NCI-H2029 (cell line): Measurements from ENCODE around the gene HDHD3.

Source experiments
- DNase-seq: peaks from one replicate; lab custom pipeline; 2025; lab: John Stamatoyannopoulos, UW

Gene HDHD3

DNA sequence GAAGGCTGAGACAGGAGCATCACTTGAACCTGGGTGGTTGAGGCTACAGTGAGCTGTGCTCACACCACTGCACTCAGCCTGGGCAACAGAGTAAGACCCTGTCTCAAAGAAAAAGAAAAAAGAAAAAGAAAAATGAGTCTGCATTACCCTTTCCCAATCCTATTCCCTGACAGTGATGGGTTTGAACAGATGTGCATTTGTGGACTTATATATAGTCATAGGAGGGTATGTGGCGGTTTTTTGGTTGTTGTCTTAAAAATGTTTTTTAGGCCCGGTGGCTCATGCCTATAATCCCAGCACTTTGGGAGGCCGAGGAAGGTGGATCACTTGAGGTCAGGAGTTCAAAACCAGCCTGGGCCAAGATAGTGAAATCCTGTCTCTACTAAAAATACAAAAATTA is 13.4 kb downstream of the HDHD3 start:
- DNase-seq: no peak

GRCh38 chr9:113361304-113362018 is 15.3 kb downstream of the HDHD3 start:
- DNase-seq: no peak

- no peak for DNase-seq
These were observed 16.4 kb downstream of the HDHD3 start for GRCh38 chr9:113360242-113360842.

DNA sequence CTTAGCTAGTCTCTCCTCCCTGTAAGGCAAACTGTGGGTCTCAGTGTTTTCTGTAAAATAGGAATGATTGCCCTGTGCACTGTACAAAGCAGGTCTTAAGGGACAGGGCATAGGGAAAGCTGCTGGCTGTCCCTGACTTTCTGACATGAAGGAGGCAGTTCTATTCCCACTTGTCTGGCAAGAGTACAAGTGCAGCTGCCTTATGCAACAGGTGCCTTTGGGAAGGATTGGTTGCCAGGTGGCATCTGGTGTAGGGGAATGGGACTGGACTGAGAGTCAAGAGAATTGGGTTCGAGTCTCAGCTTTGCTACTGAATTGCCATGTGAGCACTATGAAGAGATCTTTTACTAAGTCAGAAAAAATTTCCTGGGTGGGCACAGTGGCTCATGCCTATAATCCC is 17.4 kb downstream of the HDHD3 start:
- no peak for DNase-seq

GRCh38 chr9:113356686-113357292 is 20.0 kb downstream of the HDHD3 start:
- no peak for DNase-seq

DNA sequence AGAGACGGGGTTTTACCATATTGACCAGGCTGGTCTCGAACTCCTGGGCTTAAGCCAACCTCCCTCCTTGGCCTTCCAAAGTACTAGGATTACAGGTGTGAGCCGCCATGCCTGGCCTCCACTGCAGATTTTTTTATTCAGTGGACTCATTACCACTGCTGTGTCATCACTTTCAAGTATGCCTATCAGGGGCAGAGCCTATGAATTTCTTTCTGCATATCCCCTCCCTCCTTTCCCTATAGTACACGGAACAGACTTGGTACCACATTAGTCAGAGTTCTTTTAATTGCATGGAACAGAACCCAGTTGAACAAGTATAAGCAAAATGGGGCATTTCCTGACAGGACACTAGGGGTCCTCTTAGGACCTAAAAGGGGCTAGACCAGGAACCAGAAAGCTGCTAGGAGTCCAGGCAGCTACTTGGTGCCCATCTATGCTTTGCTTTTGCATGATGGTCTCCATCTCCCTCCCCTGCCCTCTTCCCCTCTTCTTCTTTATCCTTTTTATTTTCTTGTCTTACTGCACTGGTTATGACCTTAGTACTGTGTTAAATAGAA is 21.7 kb downstream of the HDHD3 start:
- DNase-seq: no peak

DNA sequence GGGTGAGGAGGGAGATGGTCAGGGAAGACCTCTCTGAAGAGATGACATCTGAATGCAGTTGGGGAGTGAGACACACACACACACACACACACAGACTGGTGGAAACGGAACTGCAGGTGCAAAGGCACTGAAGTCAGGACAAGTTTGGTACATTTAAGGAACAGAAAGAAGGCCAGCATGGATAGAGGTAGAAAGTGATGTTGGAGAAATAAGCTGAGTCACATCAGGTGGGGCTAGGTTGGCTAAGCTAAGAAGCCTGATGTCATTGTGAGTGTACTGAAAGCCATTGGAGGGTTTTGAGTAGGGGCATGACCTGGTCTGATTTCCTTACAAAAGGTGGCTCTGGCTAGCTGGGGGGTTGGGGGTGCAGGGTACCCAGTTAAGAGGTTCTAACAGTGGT is 24.4 kb downstream of the HDHD3 start:
- no peak for DNase-seq

- DNase-seq: no peak
These were observed 24.8 kb downstream of the HDHD3 start for GRCh38 chr9:113352006-113352405.

DNA sequence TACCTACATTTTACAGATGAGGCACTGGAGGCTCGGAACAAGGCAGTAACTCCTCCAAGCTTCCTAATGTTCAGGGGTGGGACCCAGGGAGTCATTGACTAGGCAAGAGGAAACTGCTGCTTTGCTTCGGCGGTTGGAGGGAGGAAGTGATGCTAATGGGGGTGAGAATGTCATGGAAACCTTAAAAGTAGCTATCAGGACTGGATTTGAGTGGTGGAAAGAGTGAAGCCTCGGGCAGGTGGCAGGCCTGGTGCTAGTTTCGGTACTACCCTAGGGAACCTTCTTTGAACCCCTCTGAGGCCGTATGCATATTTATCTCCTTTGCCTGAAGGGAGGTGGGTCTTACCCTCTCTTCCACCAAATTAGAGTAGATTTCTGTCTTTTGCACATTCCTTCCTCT is 25.8 kb downstream of the HDHD3 start:
- no peak for DNase-seq

- DNase-seq: no peak
These were observed 26.6 kb downstream of the HDHD3 start for GRCh38 chr9:113350107-113350661.

GRCh38 chr9:113349445-113350094 is 27.2 kb downstream of the HDHD3 start, which contains the start of gene BSPRY:
BSPRY (plus strand) TSS chr9:113349541; CDS start chr9:113349580, 39 bp downstream.
- DNase-seq: no peak

- no peak for DNase-seq
These were observed 27.7 kb downstream of the HDHD3 start for GRCh38 chr9:113349066-113349444.

- no peak for DNase-seq
These were observed 28.3 kb downstream of the HDHD3 start for GRCh38 chr9:113348437-113348836.

DNA sequence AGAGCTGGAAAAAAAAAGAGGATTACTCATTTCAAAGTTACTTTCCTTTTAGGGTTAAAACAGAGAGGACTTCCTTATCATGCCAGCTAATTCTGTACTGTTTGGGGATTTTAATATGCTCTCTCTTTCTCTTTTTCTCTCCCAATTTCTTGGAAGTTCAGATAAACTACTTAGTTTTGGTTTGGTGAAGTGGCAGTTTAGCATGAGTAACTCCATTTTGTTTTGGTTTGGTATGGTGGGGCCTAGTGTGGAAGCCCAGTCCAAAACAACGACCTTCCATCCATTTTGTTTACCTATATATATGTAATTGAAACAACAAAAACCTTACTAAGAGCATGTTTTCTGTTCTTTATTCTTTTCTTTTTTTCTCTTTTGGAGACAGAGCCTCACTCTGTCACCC is 31.1 kb downstream of the HDHD3 start:
- DNase-seq: no peak

- DNase-seq: no peak
These were observed 31.6 kb downstream of the HDHD3 start for GRCh38 chr9:113345190-113345589.

GRCh38 chr9:113343732-113344231 is 33.0 kb downstream of the HDHD3 start:
- peak; percentile 98 for DNase-seq

- DNase-seq: peak; percentile 46
These were observed 34.9 kb downstream of the HDHD3 start for GRCh38 chr9:113341712-113342410.

DNA sequence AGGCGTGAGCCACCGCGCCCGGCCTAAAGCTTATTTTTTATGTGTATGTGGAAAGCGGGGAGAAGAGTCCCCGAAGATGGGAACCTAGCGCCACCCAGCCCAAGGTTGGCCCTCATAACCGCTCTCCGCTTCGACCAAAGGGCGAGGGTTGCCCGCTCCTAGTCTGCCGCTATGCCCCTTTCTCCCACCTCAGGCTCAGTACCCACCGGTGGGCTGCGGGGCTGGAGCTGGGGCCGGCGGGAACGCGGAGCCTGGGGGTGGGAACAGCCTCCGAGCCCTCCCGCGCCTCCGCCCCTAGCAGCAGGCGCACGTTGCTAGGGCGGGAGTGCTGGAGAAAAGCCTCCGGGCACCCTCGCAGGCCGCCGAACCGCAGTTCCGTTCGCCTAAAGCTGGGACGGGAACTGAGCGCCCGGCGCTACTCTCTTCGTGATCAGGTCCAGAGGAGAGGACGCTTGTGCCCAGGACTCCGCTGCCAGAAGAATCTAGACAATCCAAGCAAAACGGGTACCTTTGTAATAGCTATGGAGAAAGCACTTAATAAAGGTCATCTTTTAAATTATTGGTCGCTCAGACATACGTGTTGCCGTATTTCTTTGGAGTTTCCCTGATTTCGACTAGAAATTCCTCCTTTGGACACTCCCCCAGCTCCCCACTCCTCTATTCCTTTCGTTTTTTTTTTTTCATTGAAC is 36.6 kb downstream of the HDHD3 start, which contains the start of gene WDR31:
WDR31 (minus strand) TSS at position 265 of the 689 bp plus-strand sequence. CDS start 8,253 bp downstream, outside the sequence.
- DNase-seq: peak; percentile 89

DNA sequence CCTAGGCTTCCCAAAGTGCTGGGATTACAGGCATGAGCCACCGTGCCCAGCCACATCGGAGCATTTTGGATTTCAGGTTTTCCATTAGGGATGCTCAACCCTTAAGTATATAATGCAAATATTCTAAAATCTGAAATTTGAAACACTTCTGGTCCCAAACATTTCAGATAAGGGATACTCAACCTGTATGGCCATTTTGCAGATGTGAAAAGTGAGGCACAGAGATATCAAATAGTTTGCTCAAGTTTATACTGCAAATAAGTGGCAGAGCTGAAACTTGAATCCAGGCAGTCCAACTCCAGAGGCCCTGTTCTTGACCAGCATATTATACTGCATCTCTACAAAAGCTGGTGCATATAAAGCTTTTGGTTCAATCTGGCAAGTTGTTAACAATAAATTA is 39.1 kb downstream of the HDHD3 start:
- DNase-seq: no peak

DNA sequence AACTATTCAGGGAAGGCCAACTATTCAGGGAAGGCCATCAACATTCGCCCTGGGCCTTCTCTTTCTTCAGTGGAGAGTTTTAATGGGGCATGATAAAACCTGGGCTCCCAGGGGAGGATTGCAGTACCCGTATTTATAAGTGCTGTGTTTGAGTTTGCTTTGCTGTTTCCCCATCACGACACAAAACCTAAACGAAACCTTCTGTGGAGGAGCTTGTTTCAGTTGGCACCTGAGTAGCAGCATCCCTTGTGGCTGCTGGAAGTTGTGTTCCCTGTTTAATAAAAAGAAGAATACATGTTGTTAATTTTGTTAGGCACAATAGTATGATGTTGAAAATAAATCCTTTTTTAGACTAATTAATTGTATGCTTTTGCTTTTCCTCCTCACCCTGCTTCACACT is 45.0 kb downstream of the HDHD3 start:
- DNase-seq: no peak
